ENCODE results near the gene NEAT1. TPM values are rescaled to one million over a fixed set of nuclear protein-coding genes. Genes with fewer than 3 reads are reported as not detected.

NEAT1 gene
- total and polyA plus RNA-seq, 9 of the 15 experiments (the other 6 are each of a cell fraction or from before 2014, with no cell fraction given), result 20.1 to 389 (median 62.8) TPM

DNA sequence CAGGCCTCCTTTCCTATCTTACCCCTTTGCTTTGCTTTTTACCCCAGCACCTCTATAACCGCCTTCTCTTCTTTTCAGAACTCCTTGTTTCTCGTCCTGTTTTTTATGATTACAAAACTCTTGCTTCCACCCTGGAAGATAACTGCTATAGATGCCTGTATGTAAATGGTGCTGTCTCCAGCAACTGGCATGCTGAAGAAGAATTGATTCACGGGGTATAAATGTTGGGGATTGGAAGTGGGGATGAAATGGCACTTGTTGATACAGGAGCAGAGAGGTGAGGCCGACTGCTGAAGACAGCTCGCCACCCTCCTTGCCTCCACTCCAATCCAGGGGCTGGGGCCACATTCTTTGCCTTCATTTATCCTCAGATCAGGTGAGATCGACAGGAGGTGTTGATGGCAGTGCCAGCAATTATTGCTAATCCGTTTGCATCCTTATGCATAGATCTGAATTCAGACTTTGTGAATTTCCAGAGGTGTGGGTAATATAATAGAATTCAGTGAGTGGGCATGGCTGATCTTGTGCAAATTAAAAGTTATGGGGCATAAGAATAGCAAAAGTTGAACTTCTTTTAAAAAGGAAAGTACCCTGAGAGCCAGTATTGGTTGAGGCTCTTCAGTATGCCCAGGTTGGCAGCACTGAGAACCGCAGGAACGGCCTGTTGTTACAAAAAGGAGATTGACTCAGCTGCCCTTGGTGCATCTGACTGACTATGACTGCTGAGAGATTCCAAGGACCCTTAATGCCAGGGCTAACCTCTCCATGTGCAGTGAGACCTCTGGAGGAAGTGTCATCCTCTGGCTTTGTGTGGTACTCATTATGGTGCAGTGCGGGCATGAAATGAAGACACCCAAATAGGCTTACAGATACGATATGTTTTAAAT lies 5.3 kb downstream of the NEAT1 start (continued):
- TF ChIP-seq, protein P1, sequence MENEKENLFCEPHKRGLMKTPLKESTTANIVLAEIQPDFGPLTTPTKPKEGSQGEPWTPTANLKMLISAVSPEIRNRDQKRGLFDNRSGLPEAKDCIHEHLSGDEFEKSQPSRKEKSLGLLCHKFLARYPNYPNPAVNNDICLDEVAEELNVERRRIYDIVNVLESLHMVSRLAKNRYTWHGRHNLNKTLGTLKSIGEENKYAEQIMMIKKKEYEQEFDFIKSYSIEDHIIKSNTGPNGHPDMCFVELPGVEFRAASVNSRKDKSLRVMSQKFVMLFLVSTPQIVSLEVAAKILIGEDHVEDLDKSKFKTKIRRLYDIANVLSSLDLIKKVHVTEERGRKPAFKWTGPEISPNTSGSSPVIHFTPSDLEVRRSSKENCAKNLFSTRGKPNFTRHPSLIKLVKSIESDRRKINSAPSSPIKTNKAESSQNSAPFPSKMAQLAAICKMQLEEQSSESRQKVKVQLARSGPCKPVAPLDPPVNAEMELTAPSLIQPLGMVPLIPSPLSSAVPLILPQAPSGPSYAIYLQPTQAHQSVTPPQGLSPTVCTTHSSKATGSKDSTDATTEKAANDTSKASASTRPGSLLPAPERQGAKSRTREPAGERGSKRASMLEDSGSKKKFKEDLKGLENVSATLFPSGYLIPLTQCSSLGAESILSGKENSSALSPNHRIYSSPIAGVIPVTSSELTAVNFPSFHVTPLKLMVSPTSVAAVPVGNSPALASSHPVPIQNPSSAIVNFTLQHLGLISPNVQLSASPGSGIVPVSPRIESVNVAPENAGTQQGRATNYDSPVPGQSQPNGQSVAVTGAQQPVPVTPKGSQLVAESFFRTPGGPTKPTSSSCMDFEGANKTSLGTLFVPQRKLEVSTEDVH (IDR thresholded peaks at IDR 0.05; ENCODE audit: low read depth, partially characterized antibody), result peak; percentile 70
- peak in 1 of 2 experiments; percentile 65; a peak in 1 of 4 replicates for TF ChIP-seq MAZ (CRISPR knock-in tag; conservative IDR thresholded peaks at IDR 0.05 in 1 of 2, IDR thresholded peaks at IDR 0.05 in 1 of 2)
- no peak for TF ChIP-seq NFYB (IDR thresholded peaks at IDR 0.05; ENCODE audit: extremely low read depth, insufficient read length)
- no peak for TF ChIP-seq PHF20 (IDR thresholded peaks at IDR 0.05; ENCODE audit: partially characterized antibody)
- 0 out of 2 replicates have a peak, but pooled peaks have one; percentile 5 for TF ChIP-seq JUN (IDR thresholded peaks at IDR 0.05; ENCODE audit: borderline replicate concordance, low read depth, low read length)
- TF ChIP-seq JUN (CRISPR knock-in tag; IDR thresholded peaks at IDR 0.05; ENCODE audit: borderline replicate concordance), result no peak
- TF ChIP-seq XRCC4 (IDR thresholded peaks at IDR 0.05; ENCODE audit: extremely low read depth, insufficient read depth, insufficient read length), result no peak
- TF ChIP-seq, protein P2, sequence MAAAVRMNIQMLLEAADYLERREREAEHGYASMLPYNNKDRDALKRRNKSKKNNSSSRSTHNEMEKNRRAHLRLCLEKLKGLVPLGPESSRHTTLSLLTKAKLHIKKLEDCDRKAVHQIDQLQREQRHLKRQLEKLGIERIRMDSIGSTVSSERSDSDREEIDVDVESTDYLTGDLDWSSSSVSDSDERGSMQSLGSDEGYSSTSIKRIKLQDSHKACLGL (CRISPR knock-in tag; IDR thresholded peaks at IDR 0.05; ENCODE audit: borderline replicate concordance, poor library complexity, severe bottlenecking), result no peak
- peak; percentile 24 for TF ChIP-seq TEAD4 (IDR thresholded peaks at IDR 0.05; ENCODE audit: low read length)
- TF ChIP-seq TEAD4 (CRISPR knock-in tag; IDR thresholded peaks at IDR 0.05; ENCODE audit: borderline replicate concordance), result no peak
- TF ChIP-seq, protein P3, sequence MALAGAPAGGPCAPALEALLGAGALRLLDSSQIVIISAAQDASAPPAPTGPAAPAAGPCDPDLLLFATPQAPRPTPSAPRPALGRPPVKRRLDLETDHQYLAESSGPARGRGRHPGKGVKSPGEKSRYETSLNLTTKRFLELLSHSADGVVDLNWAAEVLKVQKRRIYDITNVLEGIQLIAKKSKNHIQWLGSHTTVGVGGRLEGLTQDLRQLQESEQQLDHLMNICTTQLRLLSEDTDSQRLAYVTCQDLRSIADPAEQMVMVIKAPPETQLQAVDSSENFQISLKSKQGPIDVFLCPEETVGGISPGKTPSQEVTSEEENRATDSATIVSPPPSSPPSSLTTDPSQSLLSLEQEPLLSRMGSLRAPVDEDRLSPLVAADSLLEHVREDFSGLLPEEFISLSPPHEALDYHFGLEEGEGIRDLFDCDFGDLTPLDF (CRISPR knock-in tag; IDR thresholded peaks at IDR 0.05), result no peak
- TF ChIP-seq, protein P4, sequence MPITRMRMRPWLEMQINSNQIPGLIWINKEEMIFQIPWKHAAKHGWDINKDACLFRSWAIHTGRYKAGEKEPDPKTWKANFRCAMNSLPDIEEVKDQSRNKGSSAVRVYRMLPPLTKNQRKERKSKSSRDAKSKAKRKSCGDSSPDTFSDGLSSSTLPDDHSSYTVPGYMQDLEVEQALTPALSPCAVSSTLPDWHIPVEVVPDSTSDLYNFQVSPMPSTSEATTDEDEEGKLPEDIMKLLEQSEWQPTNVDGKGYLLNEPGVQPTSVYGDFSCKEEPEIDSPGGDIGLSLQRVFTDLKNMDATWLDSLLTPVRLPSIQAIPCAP (CRISPR knock-in tag; IDR thresholded peaks at IDR 0.05; ENCODE audit: borderline replicate concordance), result no peak
- TF ChIP-seq TCF3 (CRISPR knock-in tag; IDR thresholded peaks at IDR 0.05), result no peak
- TF ChIP-seq COPS2 (conservative IDR thresholded peaks at IDR 0.05), result no peak
- TF ChIP-seq FOXP1 (CRISPR knock-in tag; IDR thresholded peaks at IDR 0.05), result no peak
- no peak for TF ChIP-seq ZNF133 (CRISPR knock-in tag; IDR thresholded peaks at IDR 0.05)

All from K562 (cell line).